C4-2B (cell line): ENCODE data around the gene PGP.

ENCODE experiments used
- CTCF ChIP-seq: fragments of 450-650 bp; conservative IDR thresholded peaks from 2 replicates; pipeline ENCODE4 v1.5.1; 2017; ENCODE audit warnings: mild to moderate bottlenecking
- ZFX ChIP-seq: fragments of 450-650 bp; IDR thresholded peaks from 2 replicates; pipeline ENCODE4 v1.6.1; 2017

GRCh38 chr16:2183671-2184070, 31.0 kb downstream of the PGP start:
- TF ChIP-seq CTCF = no peak
- no peak for TF ChIP-seq ZFX
